GM18505 (cell line): ENCODE measurements around the gene CD300LF.

Source experiments
- ATAC-seq: cut with Tn5 transposase; IDR thresholded peaks from one replicate; pipeline ENCODE4 v1.9.1; 2021; ENCODE audit not compliant: unreplicated experiment
- POLR2A ChIP-seq: IDR thresholded peaks from 4 replicates; pipeline ENCODE4 v1.6.1; 2011; ENCODE audit warnings: borderline replicate concordance; ENCODE audit not compliant: insufficient read depth, insufficient read length; ENCODE audit errors: extremely low read depth

Gene CD300LF

DNA sequence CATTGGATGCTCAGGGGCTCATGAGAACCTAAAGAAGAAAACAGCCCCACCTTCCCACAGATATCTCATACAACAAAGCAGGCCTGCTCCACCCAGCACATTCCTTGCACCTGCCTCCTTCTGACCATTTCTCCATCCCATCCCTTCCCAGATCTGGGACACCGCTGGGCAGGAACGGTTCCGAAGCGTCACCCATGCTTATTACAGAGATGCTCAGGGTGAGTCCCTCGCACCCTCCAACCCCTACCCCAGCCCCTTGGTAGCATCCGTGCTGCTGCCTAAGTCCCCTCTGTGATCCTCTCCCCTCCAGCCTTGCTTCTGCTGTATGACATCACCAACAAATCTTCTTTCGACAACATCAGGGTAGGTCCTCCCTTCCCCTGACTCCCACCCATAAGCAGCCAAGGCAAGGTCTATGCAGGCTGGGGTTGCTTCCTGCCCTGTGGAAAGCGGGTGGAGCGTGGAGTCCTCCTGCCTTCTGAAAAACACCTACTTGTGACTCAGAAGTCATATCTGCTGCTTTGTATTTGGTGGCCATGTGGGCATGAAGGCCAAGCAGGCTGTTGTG is 30.3 kb upstream of the CD300LF start:
- no peak for ATAC-seq
- TF ChIP-seq POLR2A: no peak

DNA sequence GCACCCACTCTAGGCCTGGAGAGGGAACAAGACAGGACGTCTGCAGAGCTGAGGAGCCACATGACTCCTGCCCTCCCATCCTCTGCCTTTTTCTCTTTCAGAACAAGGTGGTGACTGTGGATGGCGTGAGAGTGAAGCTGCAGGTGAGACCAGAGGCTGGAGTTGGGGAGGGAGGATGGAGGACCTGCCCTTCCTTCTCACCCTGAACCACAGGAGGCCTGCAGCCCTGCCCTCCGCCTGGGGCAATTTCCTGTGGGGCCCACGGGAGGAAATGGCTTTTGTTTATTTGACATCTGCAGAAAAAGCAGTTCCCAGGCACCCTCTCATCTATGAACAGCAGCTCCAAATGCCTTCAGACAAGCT is 29.4 kb upstream of the CD300LF start:
- no peak for ATAC-seq
- peak; percentile 42 for TF ChIP-seq POLR2A

DNA sequence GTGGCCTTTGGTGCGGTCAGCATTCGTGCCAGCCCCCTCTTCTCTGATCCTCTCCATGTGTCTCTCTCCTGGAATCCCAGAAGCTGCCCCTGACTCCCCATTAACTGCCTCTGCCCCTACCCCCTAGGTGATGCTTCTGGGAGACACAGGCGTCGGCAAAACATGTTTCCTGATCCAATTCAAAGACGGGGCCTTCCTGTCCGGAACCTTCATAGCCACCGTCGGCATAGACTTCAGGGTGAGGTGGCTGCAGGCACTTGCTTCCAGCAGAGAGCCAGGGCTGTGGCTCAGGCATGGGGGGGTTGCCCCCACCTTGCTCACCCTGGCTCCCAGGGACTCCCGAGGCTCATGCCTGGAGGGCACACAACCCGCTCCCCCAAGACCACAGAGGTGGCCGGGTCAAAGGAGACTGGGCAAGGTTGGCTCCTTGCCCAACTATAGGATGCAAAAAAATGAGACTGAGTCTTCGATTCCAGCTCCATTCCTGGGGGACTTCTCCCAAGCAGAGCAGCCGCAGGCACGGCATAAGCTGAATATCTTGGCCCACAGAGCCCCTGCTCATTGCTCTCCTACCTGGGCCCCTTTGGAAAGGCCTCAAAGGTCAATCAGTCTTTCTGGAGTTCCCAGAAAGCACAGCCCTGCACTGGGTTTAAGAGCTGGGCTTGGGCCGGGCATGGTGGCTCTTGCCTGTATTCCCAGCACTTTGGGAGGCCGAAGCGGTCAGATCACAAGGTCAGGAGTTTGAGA is 28.1 kb upstream of the CD300LF start:
- ATAC-seq: no peak
- no peak for TF ChIP-seq POLR2A

DNA sequence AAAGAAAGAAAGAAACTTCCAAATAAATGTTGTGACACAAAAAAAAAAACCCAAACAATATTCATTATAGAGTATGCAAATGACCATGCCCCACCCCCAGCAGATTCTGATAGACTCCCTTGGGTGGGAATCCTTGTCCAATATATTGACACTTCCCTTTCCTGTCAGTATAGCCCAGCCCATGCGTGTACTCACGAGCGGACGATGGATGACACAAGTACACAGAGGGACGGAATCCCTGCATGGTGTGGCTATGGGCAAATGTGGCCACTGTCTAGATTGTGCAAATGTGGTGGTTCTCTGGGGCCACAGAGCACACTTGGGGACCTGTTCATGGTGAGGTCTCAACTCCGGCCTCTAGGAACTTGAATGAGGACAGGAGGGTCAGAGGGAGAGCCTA is 27.4 kb upstream of the CD300LF start:
- ATAC-seq: no peak
- no peak for TF ChIP-seq POLR2A

DNA sequence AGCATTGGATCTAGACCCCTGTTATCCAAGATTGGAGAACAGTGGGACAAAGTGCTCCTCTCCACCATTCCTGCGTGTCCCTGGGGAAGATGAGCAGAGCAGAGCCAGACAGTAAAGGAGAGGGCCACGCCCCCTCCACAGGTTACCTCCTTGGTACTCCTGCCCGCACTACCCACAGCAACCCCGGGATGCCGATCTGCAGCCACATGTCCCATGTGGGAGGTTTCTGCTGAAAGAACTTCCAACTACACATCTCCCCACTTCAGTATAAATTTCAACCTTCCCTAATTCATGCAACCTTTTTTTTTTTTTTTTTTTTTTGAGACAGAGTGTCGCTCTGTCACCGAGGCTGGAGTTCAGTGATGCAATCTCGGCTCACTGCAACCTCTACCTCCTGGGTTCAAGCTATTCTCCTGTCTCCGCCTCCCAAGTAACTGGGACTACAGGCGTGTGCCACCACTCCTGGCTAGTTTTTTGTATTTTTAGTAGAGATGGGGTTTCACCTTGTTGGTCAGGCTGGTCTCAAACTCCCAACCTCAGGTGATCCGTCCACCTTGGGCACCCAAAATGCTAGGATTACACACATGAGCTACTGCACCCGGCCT is 26.6 kb upstream of the CD300LF start:
- TF ChIP-seq POLR2A: no peak
- ATAC-seq: no peak

DNA sequence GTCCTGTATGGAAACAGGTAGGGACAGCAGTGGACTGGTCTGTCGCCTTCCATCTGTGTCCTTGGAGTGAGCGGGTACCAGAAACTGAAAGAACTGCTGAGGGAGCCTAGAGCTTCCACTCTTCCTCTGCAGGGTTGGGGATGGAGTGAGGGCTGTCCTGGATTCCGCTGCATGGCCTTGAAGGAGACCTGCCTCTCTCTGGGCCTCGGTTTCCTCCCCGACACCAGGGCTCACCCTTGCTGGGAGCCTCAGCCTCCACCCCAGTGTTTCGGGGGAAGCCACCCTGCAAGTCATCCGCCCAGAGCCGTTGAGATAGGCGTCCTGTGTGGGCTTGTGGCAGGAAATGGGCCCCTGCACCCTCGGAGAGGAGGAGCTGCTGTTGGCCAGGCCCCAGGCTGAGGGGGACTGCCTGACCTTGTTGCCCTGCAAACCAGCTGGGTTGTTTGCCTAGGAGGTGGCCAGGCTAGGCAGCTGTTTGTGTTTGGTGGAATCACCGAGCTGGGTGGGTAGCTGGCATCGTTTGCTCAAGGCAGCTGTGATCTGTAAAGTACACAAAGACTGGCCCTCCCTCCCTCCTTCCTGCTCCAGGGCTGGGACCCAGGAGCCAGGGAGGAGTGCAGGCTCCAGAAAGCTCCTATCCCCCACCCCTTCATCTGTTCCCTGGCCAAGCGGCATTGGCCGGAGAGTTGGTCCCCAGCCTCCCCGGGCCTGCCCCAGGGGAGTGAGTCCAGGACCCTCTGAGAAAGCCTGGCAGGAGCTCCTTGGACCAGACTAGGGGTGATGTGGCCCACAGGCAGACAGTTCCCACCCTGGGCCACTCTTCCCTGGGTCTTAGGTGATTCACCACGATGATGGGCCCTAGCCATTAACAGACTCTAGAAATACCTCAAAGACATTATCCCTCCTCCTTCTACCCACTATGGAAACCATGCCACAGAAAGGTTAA is 25.6 kb upstream of the CD300LF start:
- no peak for ATAC-seq

DNA sequence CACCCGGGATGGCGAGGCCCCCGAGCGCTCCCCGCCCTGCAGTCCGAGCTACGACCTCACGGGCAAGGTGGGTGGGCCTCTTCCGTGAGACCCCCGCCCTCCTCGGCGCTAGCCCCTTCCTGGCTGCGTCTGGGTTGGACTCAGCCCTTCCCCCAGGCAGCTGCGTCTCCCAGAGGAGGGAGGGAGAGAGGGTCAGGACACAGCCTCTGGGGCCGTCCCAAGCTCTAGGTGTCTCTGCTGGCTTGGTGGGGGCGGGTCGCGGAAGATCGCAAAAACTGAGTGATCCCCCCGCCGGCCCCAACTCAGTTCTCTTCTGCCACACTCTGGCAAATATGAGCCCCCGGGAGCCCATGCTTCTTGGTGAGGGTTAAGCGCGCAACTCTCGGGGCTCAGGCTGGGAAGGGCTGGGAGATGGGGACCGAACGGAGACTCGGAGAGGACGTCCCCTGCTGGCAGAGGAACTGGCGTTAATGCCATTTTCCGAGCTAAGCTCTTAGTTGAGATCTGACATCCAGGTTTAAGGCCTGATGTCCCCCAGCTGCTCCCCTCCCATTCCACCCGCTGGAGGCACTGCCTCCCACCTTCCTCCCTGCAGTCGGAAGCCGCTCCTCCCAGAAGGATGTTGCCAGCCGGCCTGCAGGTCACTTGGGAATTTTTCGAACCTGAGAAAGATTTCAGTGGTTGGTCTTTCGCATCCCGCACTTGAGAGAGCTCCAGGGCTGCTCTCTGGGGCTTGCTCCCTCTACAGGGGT is 24.8 kb upstream of the CD300LF start:
- TF ChIP-seq POLR2A: no peak
- no peak for ATAC-seq

More for the DNA sequence above, 25.6 kb upstream of the CD300LF start:
- peak; percentile 67 for TF ChIP-seq POLR2A

DNA sequence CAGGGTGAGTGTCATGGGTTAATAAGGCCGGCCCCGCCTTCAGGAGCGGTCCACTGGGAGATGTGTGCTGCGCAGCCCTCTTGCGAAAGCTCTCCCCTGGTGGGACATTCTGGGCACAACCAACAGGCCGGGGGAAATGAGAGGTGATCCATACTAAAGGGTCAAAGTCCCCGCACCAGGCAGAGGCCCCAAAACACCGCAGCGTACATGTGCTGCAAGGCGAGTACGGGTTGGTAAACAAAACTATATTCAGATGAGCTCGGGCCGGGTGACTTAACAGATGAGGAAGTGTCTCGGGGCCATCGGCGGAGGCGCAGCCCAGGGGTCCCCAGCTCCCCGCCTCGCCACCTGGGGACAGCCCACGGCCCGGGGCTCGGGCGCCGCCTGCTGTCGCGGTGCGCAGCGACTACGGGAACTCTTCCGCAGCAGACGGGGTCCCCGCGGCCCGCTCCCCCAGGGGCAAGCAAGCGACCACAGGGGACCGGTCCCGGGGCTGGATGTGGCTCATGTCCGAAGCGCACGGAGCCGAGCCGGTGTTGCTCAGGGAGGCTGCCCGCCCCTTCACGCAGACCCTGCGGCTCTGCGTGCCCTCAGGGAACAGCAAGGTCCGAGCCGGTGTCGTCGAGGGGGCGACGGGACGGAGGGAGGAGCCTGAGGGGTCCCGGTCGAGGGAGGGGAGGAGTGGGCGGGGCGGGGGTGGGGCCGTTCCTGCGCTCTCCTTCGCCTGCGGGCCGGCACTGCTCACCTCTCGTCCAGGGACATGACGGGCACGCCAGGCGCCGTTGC is 24.0 kb upstream of the CD300LF start, which contains the start of gene RAB37:
TSS of gene RAB37 (plus strand) at position 744 of the 786 bp plus-strand sequence. CDS start at position 761, 17 bp downstream.
- ATAC-seq: no peak
- no peak for TF ChIP-seq POLR2A

DNA sequence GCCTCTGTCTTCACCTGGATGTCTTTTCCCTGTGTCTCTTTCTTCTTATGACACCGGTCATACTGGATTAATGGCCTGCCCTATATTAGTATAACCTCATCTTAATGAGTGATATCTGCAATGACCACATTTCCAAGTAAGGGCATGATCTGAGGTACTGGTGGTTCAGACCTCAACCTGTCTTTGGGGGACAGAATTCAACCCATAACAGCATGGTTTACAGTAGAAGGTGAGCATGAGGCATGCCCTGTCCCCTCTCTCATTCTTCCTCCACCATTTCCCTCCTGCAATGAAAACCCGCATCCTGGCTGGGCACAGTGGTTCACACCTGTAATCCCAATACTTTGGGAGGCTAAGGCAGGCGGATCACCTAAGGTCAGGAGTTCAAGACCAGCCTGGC is 21.5 kb upstream of the CD300LF start:
- TF ChIP-seq POLR2A: no peak
- no peak for ATAC-seq

DNA sequence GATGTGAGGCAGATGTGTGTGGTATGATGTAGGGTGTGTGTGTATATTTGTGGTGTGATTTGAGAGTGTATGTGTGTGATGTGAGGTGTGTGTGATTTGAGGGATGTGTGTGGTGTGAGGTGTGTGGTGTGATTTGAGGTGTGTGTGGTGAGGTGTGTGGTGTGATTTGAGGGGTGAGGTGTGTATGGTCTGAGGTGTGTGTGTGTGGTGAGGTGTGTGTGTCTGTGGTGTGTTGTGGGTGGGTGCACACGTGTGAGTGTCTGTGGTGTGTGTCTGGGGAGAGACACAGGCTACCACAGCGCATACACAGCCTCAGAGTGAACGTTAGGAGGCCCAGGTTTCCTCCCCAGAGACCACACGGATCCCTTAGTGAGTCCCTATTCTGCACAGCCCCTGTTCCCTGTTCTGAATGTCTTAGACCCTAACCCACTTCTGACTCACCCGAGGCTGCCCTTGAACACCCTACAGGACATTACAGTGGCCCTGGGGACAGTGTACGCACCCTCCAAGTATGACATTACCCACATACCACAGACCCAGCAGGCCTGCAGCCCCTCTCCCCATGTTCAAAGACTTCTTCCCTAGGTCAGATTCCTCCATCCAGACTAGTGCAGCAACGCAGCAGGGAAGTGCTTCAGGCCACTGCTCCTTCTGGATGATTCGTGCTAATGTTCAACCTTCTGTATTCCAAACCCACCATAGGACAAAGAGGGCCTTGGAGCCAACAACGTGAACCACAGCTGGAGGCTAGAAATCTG is 20.8 kb upstream of the CD300LF start:
- no peak for TF ChIP-seq POLR2A
- ATAC-seq: no peak
